Sigmoid colon (tissue), 7 donors: Measurements from ENCODE around the gene HTT. TPM values are rescaled to one million over a fixed set of nuclear protein-coding genes. Genes with fewer than 3 reads are reported as not detected.

Experiments
- DNase-seq: peaks from one replicate; pipeline ENCODE4 v3.0.0-alpha.2; 2019
- H3K27ac ChIP-seq, 4 donors: fragments of 200-600 bp; sonication (generic); one replicate each; pipeline ENCODE4 v1.5.1; 2016 to 2019; ENCODE audit warnings: mild to moderate bottlenecking in 1 of 4
- H3K27me3 ChIP-seq, 3 donors: fragments of 200-600 bp; sonication (generic); one replicate each; pipeline ENCODE4 v1.5.1; 2019; ENCODE audit warnings: mild to moderate bottlenecking in 1 of 3
- H3K36me3 ChIP-seq, 4 donors: fragments of 200-600 bp; sonication (generic); one replicate each; pipeline ENCODE4 v1.5.1; 2016 to 2019
- H3K4me1 ChIP-seq, 4 donors: fragments of 200-600 bp; sonication (generic); one replicate each; pipeline ENCODE4 v1.5.1; 2017 to 2019
- H3K4me3 ChIP-seq, 4 donors: fragments of 200-600 bp; sonication (generic); one replicate each; pipeline ENCODE4 v1.5.1; 2017 to 2019; ENCODE audit warnings: mild to moderate bottlenecking in 2 of 4, moderate library complexity in 1 of 4
- H3K9me3 ChIP-seq, 4 donors: fragments of 200-600 bp in 3 of 4; sonication (generic) in 3 of 4; one replicate each; pipeline versions ENCODE4 v1.5.1 to v1.6.1; 2013 to 2019
- CTCF ChIP-seq, 4 experiments: fragments of 450-650 bp in 3 of 4; fragments of 200-600 bp in 1 of 4; IDR thresholded peaks; one replicate each; pipeline ENCODE4 v1.5.1; 2016 to 2019; ENCODE audit warnings: antibody characterized with exemption in 4 of 4, mild to moderate bottlenecking in 3 of 4, moderate library complexity in 2 of 4
- EP300 ChIP-seq, 4 donors: sonication (generic); formaldehyde crosslinking; IDR thresholded peaks; one replicate each; pipeline ENCODE4 v1.6.1; 2017; ENCODE audit warnings: antibody characterized with exemption in 4 of 4
- POLR2A ChIP-seq, 2 donors: fragments of 450-650 bp; IDR thresholded peaks; one replicate each; pipeline ENCODE4 v1.6.1; 2016; ENCODE audit warnings: antibody characterized with exemption in 2 of 2, mild to moderate bottlenecking in 2 of 2, moderate library complexity in 2 of 2
- POLR2AphosphoS5 ChIP-seq, 4 donors: sonication (generic); formaldehyde crosslinking; IDR thresholded peaks; one replicate each; pipeline ENCODE4 v1.6.1; 2017; ENCODE audit warnings: antibody characterized with exemption in 4 of 4
- WGBS, 2 donors: extraction: QIAGEN DNeasy Blood & Tissue Kit; methylation state at CpG; one replicate each; pipeline ENCODE4 v1.1.7; 2013; 5-methylcytosine and 5-hydroxymethylcytosine counted together
- intact Hi-C: fragments of 100-400 bp; cut with DNase I; formaldehyde crosslinking; loops from one replicate; pipeline ENCODE4 v1.15.1; 2023
- polyA plus RNA-seq, 3 donors: library from polyadenylated mRNA; stranded (reverse); fragments of 200-250 nt; gene quantifications; one replicate each; pipeline ENCODE4 v1.2.3, GENCODE V29; 2013
- total RNA-seq, 4 donors: library from RNA; depleted of rRNA; stranded (reverse); fragments of >200 nt; gene quantifications; one replicate each; pipeline ENCODE4 v1.1.0, GENCODE V29; 2016
- donor health status: healthy with polysubstance abuse.
- donor health status: Bipolar disorder and iron deficiency.
- donor health status: healthy.

Gene HTT
- total and polyA plus RNA-seq, 7 donors = 6.5 to 41.5 (median 22.7) TPM

- H3K4me1 ChIP-seq = no peaks in the 10 kb centered on the region
- TF ChIP-seq POLR2A (IDR thresholded peaks at IDR 0.05) = no peak
- TF ChIP-seq POLR2AphosphoS5 (IDR thresholded peaks at IDR 0.05) = no peak
- no peak for TF ChIP-seq CTCF (IDR thresholded peaks at IDR 0.05)
- TF ChIP-seq EP300 (IDR thresholded peaks at IDR 0.05) = no peak
- no peak for DNase-seq
- 91 to 97% methylated on average over 7 of the region's 7 CpGs for WGBS, 2 donors
- H3K4me3 ChIP-seq = no peak overlapping the region
- peaks cover 12 to 95% (median 51%) of the 10 kb centered on the region in 4 donors for H3K36me3 ChIP-seq
- H3K27ac ChIP-seq = no peak overlapping the region
- intact Hi-C loops = no loop called here
- no peaks in the 10 kb centered on the region for H3K9me3 ChIP-seq
- no peaks in the 10 kb centered on the region for H3K27me3 ChIP-seq
These were observed 103.4 kb downstream of the HTT start for GRCh38 chr4:3177905-3178304.

GRCh38 chr4:3178351-3178750, 103.9 kb downstream of the HTT start:
- TF ChIP-seq EP300 (IDR thresholded peaks at IDR 0.05) (no peak), POLR2AphosphoS5 (IDR thresholded peaks at IDR 0.05) (no peak), CTCF (IDR thresholded peaks at IDR 0.05) (no peak), POLR2A (IDR thresholded peaks at IDR 0.05) (no peak)
- no peak overlapping the region for H3K27ac ChIP-seq
- no peaks in the 10 kb centered on the region for H3K4me1 ChIP-seq
- H3K36me3 ChIP-seq = peaks cover 13 to 95% (median 51%) of the 10 kb centered on the region in 4 donors
- H3K27me3 ChIP-seq = no peaks in the 10 kb centered on the region
- H3K4me3 ChIP-seq = no peak overlapping the region
- H3K9me3 ChIP-seq = no peaks in the 10 kb centered on the region
- WGBS, 2 donors = 91 to 92% methylated on average over 9 of the region's 9 CpGs
- intact Hi-C loops = no loop called here
- no peak for DNase-seq

- intact Hi-C loops = no loop called here
- 60 to 79% methylated on average over 12 of the region's 12 CpGs for WGBS, 2 donors
- DNase-seq = no peak
- Histone ChIP-seq H3K27me3 (no peaks in the 10 kb centered on the region), H3K4me3 (no peak overlapping the region), H3K9me3 (no peaks in the 10 kb centered on the region), H3K27ac (no peak overlapping the region), H3K4me1 (no peaks in the 10 kb centered on the region), H3K36me3 (peaks cover 20 to 95% (median 56%) of the 10 kb centered on the region in 4 donors)
- TF ChIP-seq EP300 (IDR thresholded peaks at IDR 0.05) (no peak), POLR2A (IDR thresholded peaks at IDR 0.05) (no peak), POLR2AphosphoS5 (IDR thresholded peaks at IDR 0.05) (no peak), CTCF (IDR thresholded peaks at IDR 0.05) (no peak)
These were observed 104.7 kb downstream of the HTT start for GRCh38 chr4:3179126-3179706.

GRCh38 chr4:3183008-3183407, 108.5 kb downstream of the HTT start:
- H3K36me3 ChIP-seq = peaks cover 20 to 92% (median 48%) of the 10 kb centered on the region in 4 donors
- no peak overlapping the region for H3K4me3 ChIP-seq
- no peaks in the 10 kb centered on the region for H3K4me1 ChIP-seq
- DNase-seq = no peak
- H3K9me3 ChIP-seq = no peaks in the 10 kb centered on the region
- no peak overlapping the region for H3K27ac ChIP-seq
- no peaks in the 10 kb centered on the region for H3K27me3 ChIP-seq
- intact Hi-C loops = no loop called here
- TF ChIP-seq EP300 (IDR thresholded peaks at IDR 0.05) (no peak), POLR2A (IDR thresholded peaks at IDR 0.05) (no peak), POLR2AphosphoS5 (IDR thresholded peaks at IDR 0.05) (no peak), CTCF (IDR thresholded peaks at IDR 0.05) (no peak)
- WGBS, 2 donors = 93 to 96% methylated on average over 4 of the region's 4 CpGs

GRCh38 chr4:3184725-3185124, 110.2 kb downstream of the HTT start:
- no peaks in the 10 kb centered on the region for H3K27me3 ChIP-seq
- no peaks in the 10 kb centered on the region for H3K4me1 ChIP-seq
- TF ChIP-seq CTCF (IDR thresholded peaks at IDR 0.05) (no peak), EP300 (IDR thresholded peaks at IDR 0.05) (no peak), POLR2AphosphoS5 (IDR thresholded peaks at IDR 0.05) (no peak), POLR2A (IDR thresholded peaks at IDR 0.05) (no peak)
- DNase-seq = no peak
- intact Hi-C loops = no loop called here
- no peak overlapping the region for H3K27ac ChIP-seq
- WGBS, 2 donors = 91% methylated on average over 4 of the region's 4 CpGs
- H3K9me3 ChIP-seq = no peaks in the 10 kb centered on the region
- no peak overlapping the region for H3K4me3 ChIP-seq
- H3K36me3 ChIP-seq = peaks cover 30 to 92% (median 51%) of the 10 kb centered on the region in 4 donors
